Stimulated activated naive CD8-positive, alpha-beta T cell treated with anti-CD3 and anti-CD28 coated beads, Interleukin-15, Interleukin-2, amounts not matched to agents 100 U/mL and 50 U/mL, for 24 hours (primary cell): Measurements from ENCODE around the gene ZNF236.
"Not testable (repeated sequence)": the region's sequence is repeated elsewhere in the genome, so short reads cannot be mapped to it uniquely, and the experiment has no call there.

Experiments used
- ATAC-seq: fragments of 150-1000 bp; cut with Tn5 transposase; one replicate; pipeline ENCODE4 v1.10.0; 2021
- DNase-seq: peaks from one replicate; pipeline ENCODE4 v3.0.0; 2021

The ZNF236 gene

GRCh38 chr18:76990343-76991020 lies 168.1 kb downstream of the ZNF236 start:
- not testable (repeated sequence) for DNase-seq, ATAC-seq

DNA sequence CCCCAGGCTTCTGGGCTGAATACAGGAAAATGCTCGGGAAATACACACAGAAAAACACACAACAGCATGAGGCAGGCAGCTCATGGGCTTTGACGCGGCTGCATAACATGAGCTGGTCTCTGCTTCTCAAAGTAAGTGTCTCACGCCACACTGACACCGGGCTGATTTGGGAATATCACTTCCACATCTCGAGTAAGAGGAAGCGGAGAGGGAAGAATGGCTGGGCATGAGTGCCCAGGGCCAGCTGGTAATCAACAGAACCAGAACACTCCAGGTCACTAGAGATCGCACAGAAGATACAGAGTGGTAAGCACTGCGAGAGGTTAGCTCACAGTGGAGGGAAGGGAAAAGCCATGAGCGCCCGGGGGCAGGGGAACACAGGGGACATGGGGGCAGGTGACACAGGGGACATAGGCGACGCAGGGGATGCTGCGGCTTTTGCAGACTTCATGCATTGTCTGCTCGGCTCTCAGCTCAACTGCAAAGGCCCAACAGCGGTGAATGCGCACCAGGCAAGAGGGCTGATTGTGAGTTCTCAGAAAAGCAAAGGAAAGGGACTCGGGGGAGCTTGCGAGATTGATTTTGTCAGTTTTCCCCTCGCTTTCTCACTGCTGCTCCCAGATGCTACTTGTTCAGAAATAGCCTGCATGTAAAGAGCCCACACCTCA lies 168.8 kb downstream of the ZNF236 start:
- no peak for ATAC-seq
- no peak for DNase-seq

DNA sequence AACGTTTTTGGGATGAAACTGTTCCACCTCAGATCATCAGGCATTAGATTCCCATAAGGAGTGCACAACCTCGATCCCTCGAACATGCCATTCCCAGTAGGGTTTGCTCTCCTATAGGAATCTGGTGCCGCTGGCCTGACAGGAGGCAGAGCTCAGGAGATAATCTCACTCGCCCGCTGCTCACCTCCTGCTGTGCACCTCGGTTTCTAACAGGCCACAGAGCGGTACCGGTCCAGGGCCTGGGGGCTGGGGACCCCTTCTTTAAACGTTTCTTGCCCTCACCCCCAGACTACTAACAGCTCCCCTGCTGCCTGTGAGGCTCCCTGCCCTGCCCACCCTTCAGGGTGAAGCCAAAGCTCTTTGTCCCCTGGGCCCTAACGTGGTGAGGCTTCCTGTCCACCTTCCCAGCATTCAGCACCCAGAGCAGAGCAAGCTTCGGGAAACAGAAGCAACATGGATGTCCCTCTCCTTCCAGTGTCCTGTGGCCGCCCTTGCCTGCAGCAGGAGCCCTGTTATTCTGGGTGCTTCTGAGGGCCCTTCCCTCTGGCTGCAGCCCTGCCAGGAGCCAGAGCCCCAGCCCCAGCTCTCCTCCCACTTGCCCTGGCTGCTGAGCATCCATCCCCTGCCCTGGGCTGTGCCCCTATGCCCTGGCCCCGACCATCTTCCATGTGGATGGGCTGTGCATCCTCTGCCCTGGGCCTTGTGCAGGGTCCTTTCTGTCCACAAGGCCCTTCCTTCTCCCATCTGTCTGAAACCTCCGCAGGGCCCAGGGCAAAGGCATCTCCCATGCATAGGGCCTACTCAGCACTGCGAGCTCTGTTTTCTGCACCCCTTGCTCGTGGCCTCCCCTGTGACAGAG lies 170.1 kb downstream of the ZNF236 start:
- ATAC-seq (no peak), DNase-seq (no peak)

DNA sequence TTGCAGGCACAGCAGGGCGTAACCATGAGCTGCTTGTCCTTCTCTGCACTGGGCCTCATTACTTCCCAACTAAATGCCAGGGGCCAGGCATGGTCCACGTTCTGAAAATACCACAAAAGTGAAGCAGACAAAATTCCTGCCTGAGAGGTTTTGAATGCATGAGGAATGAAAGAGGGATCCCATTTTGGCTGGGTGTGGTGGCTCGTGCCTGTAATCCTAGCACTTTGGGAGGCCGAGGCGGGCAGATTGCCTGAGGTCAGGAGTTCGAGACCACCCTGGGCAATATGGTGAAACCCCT lies 170.7 kb downstream of the ZNF236 start:
- no peak for ATAC-seq
- no peak for DNase-seq

DNA sequence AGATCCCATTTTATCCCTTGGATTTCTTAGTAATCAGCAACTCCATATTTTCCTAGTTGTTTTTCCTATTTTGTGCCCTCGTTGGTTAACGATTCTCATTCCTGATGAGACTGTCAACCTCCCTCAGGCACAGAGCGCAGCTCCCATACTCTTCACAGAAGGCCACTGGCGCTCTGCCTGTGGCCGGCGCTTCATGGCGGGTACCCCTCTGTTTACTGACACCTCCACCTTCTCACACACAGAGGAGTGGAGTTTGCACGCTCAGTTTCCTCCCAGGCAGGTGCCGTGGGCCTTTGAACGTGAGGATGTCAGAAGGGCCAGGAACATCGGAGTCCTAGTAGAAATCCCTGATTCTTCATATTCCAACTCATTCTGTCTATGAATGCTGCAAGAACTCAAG lies 171.2 kb downstream of the ZNF236 start:
- ATAC-seq (no peak), DNase-seq (no peak)

DNA sequence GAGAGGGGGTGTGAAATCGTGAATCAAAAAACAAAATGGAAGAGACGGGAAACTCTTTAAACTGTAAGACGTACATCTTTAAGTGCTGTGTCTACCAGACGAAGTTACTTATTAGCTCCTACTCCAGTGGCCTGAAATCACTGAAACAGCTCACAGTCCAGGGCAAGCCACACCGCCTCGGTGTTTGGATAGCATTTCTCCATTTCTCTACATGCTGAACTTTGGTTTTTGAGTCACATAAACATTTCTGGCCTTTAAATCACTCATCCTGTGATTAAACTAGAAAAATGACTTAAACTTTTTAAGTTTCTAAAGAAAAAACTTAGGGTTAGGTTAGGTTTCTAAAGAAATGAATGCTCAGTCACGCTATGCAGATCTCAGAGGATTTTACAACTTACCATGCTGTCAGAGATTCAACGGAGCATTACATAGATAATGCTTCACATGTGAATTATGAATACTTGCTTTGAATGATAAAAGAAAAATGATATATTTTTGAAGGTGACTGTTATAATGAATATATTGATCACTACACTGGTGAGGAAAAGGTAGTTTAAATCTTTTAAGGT lies 171.8 kb downstream of the ZNF236 start:
- DNase-seq (no peak), ATAC-seq (no peak)

GRCh38 chr18:76995896-76996295 lies 173.5 kb downstream of the ZNF236 start:
- ATAC-seq = no peak
- no peak for DNase-seq

- DNase-seq (no peak), ATAC-seq (no peak)
Observed at GRCh38 chr18:76996429-76996828, 174.1 kb downstream of the ZNF236 start.

DNA sequence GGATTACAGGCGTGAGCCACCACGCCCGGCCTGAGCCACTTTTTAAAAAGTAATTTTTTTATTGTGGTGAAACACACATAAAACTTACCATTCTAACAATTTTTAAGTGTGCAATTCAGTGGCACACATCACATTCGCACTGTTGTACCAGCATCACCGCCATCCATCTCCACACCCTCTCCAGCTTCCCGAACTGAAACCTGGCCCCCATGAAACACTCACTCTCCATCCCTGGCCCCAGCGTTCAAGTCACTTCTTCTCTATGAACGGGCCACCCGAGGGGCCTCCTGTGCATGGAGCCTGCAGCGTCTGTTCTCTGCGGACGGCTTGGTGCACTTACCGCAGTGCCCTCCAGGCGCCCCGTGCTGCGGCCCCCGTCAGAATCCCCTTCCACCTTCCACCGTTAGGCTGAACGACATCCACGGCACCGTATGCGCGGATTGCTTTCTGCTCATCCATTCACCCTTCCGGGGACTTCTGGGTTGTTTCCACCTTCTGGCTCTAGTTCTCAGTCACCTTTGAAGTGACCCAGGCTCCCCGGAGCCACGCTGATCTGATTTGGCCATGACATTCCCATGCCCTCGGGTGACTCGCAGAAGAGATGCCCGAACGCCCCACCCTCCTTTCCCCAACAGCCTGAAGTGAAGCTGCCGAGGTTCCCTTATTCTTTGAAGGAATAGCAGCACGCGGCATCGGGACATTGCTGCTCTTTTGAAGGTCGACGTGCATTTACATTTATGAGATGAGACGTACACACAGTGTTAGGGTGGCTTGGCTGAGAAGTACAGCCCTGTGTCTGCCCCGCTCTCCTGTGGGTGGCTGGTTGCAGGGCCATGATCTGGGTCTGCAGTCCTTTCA lies 175.8 kb downstream of the ZNF236 start:
- DNase-seq = no peak
- ATAC-seq = no peak

GRCh38 chr18:76999077-76999476 lies 176.7 kb downstream of the ZNF236 start:
- ATAC-seq (no peak), DNase-seq (no peak)

DNA sequence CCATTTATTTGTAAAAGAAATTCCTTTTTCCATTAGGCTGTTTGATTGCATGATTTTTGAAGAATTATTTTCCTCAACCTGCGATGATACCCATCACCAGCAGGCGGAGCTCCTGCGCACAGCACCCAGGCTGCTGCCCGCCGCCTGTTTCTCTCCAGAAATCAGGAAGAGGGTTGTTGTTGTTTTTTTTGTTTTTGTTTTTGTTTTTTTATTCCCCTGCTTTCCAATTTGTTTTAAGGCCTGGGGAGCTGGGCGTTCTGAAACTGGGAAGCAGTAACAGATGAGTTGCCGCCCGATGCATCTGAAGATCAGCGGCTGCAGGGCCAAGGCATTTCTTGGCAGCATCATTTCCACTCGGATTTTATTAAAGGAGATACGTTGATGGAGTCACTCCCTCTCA lies 178.2 kb downstream of the ZNF236 start:
- ATAC-seq (no peak), DNase-seq (peak; percentile 66)

DNA sequence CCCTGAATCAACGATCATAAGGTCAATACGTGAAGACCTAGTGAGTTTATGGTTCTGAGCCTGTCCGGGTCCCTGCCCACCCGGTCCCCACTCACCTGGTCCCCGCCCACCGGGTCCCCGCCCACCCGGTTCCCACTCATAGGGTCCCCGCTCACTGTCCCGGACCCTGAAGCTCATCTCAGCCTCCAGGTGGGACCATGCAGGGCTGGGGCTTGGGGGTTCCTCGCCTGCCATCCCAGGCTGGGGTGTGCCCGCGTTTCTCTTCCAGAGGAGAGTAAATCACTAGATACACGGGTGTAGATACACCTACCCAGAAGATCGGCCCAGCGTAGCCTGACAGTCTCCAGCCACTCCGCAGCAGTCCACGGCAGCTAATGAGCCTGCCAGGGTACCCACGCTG lies 178.7 kb downstream of the ZNF236 start:
- ATAC-seq (no peak), DNase-seq (no peak)

GRCh38 chr18:77001979-77002378 lies 179.6 kb downstream of the ZNF236 start:
- no peak for ATAC-seq
- no peak for DNase-seq

- no peak for ATAC-seq
- DNase-seq = no peak
Observed at GRCh38 chr18:77002496-77002895, 180.1 kb downstream of the ZNF236 start.

DNA sequence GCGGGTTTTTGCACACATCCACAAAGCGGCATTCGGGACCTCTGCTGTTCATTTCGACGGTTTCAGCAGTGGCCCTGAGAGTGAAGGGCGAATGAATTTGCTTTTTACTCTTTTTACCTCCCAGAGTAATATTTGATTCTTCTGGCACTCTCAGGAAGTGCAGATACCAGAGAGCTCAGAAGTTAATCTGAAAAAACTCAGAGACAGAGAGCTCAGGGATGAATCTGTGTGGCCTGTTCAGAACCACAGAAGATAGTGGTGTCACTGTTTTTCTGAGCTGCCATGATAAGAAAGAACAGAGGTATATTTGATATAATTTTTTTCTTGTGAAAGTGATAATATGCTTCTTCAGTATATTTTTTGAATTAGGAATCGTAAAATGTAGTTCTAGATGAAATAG lies 181.0 kb downstream of the ZNF236 start:
- no peak for ATAC-seq
- no peak for DNase-seq

GRCh38 chr18:77004555-77005380 lies 182.4 kb downstream of the ZNF236 start:
- ATAC-seq = no peak

GRCh38 chr18:77005651-77006195 lies 183.4 kb downstream of the ZNF236 start:
- no peak for ATAC-seq
- no peak for DNase-seq

More at GRCh38 chr18:77004555-77005380, 182.4 kb downstream of the ZNF236 start:
- no peak for DNase-seq

GRCh38 chr18:77006305-77007175 lies 184.2 kb downstream of the ZNF236 start:
- no peak for DNase-seq
- no peak for ATAC-seq

DNA sequence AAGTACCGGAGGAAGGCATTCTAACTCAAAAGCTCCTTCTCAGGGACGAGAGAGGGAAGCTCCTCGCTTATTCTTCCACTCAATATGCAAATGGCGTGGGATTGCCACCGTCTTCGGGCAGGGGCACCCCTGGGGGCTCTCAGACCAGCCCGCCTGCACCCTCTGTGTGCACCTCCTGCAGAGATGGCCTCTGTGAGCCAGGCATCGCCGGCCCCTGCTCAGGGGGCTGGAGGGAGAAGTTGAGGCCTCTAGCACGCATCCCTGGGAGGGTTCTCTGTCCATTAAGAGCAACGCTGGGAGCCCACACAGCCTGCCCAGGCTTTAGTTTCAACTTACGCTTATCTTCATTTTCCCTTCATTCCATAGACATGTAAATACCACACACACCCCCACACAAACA lies 184.9 kb downstream of the ZNF236 start:
- no peak for ATAC-seq
- DNase-seq = no peak

DNA sequence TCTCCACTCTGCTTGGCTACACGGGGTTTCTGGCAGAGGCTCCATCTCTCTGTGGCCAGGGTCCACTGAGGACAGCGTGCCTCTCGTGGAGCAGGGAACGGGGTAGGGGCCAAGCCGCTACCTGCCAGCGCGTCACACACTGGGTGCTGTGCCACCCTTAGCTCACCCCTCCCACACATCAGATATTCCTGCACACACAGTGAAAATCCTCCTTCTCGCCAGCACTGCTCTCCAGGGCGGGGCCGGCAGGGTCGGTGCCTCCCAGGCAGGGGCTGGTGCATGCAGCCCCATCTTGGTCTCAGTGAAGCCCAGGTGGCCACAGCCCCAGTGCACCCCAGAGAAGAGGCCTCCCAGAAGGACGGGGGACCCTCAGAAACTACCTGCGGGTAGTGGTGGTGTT lies 185.6 kb downstream of the ZNF236 start:
- ATAC-seq (no peak), DNase-seq (no peak)
